ENCODE measurements around the gene MDP1.

- TF ChIP-seq CTCF (conservative IDR thresholded peaks at IDR 0.05 in 1 of 2, IDR thresholded peaks at IDR 0.05 in 1 of 2; ENCODE audit: low read depth in 1 of 2, low read length in 2 of 2), result no peak
- TF ChIP-seq EZH2 (IDR thresholded peaks at IDR 0.05; ENCODE audit: low read length, missing control alignments), result no peak
Measured at GRCh38 chr14:24224618-24225071, 8.8 kb upstream of the MDP1 start.

All from fibroblast of lung (primary cell).